NCI-H524 treated with DMSO at 0.1 percent for 48 hours (cell line): ENCODE measurements around the gene CXCL16.

Experiments used
- DNase-seq: peaks from one replicate; lab custom pipeline; 2025; lab: John Stamatoyannopoulos, UW

The CXCL16 gene

GRCh38 chr17:4739122-4740024, at the start of gene CXCL16, which contains the start of gene ZMYND15:
Gene CXCL16, minus strand, starts transcription at chr17:4739928. Its CDS starts 589 bp downstream, at chr17:4739339.
Gene ZMYND15, plus strand, starts transcription at chr17:4739833. Its CDS starts 716 bp downstream, at chr17:4740549.
- DNase-seq: no peak

- no peak for DNase-seq
Measured at GRCh38 chr17:4788807-4789700, 49.3 kb upstream of the CXCL16 start, which contains the start of gene GLTPD2. Gene GLTPD2, plus strand, starts transcription at chr17:4788964. Its CDS starts 48 bp downstream, at chr17:4789012.

GRCh38 chr17:4788159-4788806, 48.6 kb upstream of the CXCL16 start:
- no peak for DNase-seq

- DNase-seq: no peak
Measured at GRCh38 chr17:4786516-4786915, 46.8 kb upstream of the CXCL16 start.

- peak; percentile 5 for DNase-seq
Measured at GRCh38 chr17:4786106-4786511, 46.4 kb upstream of the CXCL16 start, which contains the start of gene VMO1. Gene VMO1, minus strand, starts transcription at chr17:4786364. Its CDS starts 12 bp downstream, at chr17:4786352.

GRCh38 chr17:4785311-4786105, 45.8 kb upstream of the CXCL16 start:
- no peak for DNase-seq

- no peak for DNase-seq
Measured at GRCh38 chr17:4782652-4783051, 42.9 kb upstream of the CXCL16 start.

GRCh38 chr17:4780325-4780955, 40.7 kb upstream of the CXCL16 start:
- no peak for DNase-seq

- no peak for DNase-seq
Measured at GRCh38 chr17:4777969-4778760, 38.4 kb upstream of the CXCL16 start.

GRCh38 chr17:4772235-4772613, 32.5 kb upstream of the CXCL16 start:
- no peak for DNase-seq

- no peak for DNase-seq
Measured at GRCh38 chr17:4771519-4772234, 31.9 kb upstream of the CXCL16 start, which contains the start of gene TM4SF5. Gene TM4SF5, plus strand, starts transcription at chr17:4771886. Its CDS starts 37 bp downstream, at chr17:4771923.

GRCh38 chr17:4769628-4770027, 29.9 kb upstream of the CXCL16 start:
- DNase-seq: no peak

GRCh38 chr17:4768298-4768697, 28.6 kb upstream of the CXCL16 start:
- no peak for DNase-seq

GRCh38 chr17:4766723-4767122, 27.0 kb upstream of the CXCL16 start:
- DNase-seq: no peak

- DNase-seq: no peak
Measured at GRCh38 chr17:4766201-4766600, 26.5 kb upstream of the CXCL16 start.

- no peak for DNase-seq
Measured at GRCh38 chr17:4764595-4764994, 24.9 kb upstream of the CXCL16 start.

- DNase-seq: no peak
Measured at GRCh38 chr17:4759776-4760236, 20.1 kb upstream of the CXCL16 start.

- no peak for DNase-seq
Measured at GRCh38 chr17:4753392-4753791, 13.7 kb upstream of the CXCL16 start.

- DNase-seq: no peak
Measured at GRCh38 chr17:4751932-4752331, 12.2 kb upstream of the CXCL16 start.
